Suprapubic skin (tissue), 4 donors: ENCODE measurements around the gene UNCX.

Experiments used
- CTCF ChIP-seq, 2 donors: fragments of 200-600 bp in 1 of 2; fragments of 450-650 bp in 1 of 2; sonication (generic) in 1 of 2; IDR thresholded peaks; one replicate each; pipeline ENCODE4 v1.5.1; 2016 to 2019; ENCODE audit warnings: antibody characterized with exemption in 2 of 2, mild to moderate bottlenecking in 1 of 2, moderate library complexity in 1 of 2
- EP300 ChIP-seq: sonication (generic); formaldehyde crosslinking; IDR thresholded peaks from one replicate; pipeline ENCODE4 v1.6.1; 2017; ENCODE audit warnings: antibody characterized with exemption
- POLR2A ChIP-seq, 2 donors: fragments of 450-650 bp; IDR thresholded peaks; one replicate each; pipeline ENCODE4 v1.6.1; 2017; ENCODE audit warnings: antibody characterized with exemption in 2 of 2, mild to moderate bottlenecking in 2 of 2, moderate library complexity in 2 of 2
- POLR2AphosphoS5 ChIP-seq, 3 donors: sonication (generic); formaldehyde crosslinking; IDR thresholded peaks; one replicate each; pipeline ENCODE4 v1.6.1; 2017; ENCODE audit warnings: antibody characterized with exemption in 3 of 3

GRCh38 chr7:1249731-1250130 is 17.1 kb downstream of the UNCX start:
- TF ChIP-seq CTCF (IDR thresholded peaks at IDR 0.05), result no peak
- TF ChIP-seq EP300, result no peak
- TF ChIP-seq POLR2A (IDR thresholded peaks at IDR 0.05), result no peak
- TF ChIP-seq POLR2AphosphoS5 (IDR thresholded peaks at IDR 0.05), result no peak
